GM21423 (cell line): ENCODE results near the gene PCDHGB6.
A peak's percentile ranks its signal among the peaks of the same experiment; 100 is the strongest.
"Not testable (repeated sequence)": the region's sequence is repeated elsewhere in the genome, so short reads cannot be mapped to it uniquely, and the experiment has no call there.

Source experiments
- ATAC-seq: cut with Tn5 transposase; IDR thresholded peaks from one replicate; pipeline ENCODE4 v1.9.1; 2021; ENCODE audit warnings: mild to moderate bottlenecking, moderate library complexity; ENCODE audit not compliant: unreplicated experiment

The PCDHGB6 gene

DNA sequence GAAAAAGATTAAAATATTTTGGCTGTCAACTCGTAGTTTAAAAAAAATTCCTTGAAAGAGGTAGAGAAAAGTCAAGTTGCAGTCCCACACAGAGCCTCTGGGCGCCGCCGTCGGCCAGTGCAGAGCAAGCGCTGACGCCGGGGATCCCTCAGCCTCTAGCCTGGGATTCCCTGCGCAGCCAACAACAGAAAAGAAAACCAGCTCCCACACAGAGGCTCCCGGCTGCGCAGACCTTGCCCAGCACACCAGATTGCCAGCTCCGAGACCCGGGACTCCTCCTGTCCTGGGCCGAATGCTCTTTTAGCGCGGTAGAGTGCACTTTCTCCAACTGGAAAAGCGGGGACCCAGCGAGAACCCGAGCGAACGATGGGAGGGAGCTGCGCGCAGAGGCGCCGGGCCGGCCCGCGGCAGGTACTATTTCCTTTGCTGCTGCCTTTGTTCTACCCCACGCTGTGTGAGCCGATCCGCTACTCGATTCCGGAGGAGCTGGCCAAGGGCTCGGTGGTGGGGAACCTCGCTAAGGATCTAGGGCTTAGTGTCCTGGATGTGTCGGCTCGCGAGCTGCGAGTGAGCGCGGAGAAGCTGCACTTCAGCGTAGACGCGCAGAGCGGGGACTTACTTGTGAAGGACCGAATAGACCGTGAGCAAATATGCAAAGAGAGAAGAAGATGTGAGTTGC, 9.8 kb downstream of the PCDHGB6 start, which contains the start of gene PCDHGB7:
TSS of gene PCDHGB7 (plus strand) at position 184 of the 679 bp plus-strand sequence. CDS start at position 367, 183 bp downstream.
- peak; percentile 75 for ATAC-seq

DNA sequence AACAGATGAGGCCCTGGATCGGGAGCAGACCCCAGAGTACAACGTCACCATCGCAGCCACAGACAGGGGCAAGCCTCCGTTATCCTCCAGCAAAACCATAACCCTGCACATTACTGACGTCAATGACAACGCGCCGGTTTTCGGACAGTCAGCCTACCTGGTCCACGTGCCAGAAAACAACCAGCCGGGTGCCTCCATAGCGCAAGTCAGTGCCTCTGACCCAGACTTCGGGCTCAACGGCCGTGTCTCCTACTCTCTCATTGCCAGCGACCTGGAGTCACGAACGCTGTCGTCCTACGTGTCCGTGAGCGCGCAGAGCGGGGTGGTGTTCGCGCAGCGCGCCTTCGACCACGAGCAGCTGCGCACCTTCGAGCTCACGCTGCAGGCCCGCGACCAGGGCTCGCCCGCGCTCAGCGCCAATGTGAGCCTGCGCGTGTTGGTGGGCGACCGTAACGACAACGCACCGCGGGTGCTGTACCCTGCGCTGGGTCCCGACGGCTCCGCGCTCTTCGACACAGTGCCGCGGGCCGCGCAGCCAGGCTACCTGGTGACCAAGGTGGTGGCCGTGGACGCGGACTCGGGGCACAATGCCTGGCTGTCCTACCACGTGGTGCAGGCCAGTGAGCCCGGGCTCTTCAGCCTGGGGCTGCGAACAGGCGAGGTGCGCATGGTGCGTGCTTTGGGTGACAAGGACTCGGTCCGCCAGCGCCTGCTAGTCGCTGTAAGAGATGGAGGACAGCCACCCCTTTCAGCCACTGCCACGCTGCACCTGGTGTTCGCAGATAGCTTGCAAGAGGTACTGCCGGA, 11.5 kb downstream of the PCDHGB6 start:
- no peak for ATAC-seq

DNA sequence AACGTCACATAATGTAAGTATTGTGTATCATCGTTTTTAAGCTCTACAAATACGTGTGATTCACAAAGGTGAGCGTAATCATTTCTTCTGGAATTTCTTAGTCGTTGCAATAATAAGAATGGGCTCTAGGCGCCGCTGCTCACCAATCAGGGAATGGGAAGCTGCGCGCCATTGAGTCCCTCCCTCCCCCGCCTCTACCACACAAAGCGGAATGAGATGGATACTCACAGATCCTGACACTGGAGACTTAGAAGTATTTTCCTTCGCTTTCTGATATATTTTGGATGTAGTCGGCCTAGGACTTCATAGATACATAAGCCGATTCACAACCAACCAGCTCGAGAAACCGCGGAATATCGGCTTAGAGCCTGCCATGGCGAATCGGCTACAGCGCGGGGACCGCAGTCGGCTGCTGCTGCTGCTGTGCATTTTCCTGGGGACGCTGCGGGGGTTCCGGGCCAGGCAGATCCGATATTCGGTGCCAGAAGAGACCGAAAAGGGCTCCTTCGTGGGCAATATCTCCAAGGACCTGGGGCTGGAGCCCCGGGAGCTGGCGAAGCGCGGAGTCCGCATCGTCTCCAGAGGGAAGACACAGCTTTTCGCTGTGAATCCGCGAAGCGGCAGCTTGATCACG, 13.2 kb downstream of the PCDHGB6 start, which contains the start of gene PCDHGA11:
TSS of gene PCDHGA11 (plus strand) at position 197 of the 634 bp plus-strand sequence. CDS start at position 374, 177 bp downstream.
- no peak for ATAC-seq

DNA sequence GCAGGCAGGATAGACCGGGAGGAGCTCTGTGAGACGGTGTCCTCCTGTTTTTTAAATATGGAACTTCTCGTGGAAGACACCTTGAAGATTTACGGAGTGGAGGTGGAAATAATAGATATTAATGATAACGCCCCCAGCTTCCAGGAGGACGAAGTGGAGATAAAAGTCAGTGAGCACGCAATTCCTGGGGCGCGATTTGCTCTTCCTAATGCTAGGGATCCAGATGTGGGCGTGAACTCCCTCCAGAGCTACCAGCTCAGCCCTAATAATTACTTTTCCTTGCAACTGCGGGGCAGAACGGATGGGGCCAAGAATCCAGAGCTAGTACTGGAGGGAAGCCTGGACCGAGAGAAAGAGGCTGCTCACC, 13.7 kb downstream of the PCDHGB6 start:
- ATAC-seq = no peak

DNA sequence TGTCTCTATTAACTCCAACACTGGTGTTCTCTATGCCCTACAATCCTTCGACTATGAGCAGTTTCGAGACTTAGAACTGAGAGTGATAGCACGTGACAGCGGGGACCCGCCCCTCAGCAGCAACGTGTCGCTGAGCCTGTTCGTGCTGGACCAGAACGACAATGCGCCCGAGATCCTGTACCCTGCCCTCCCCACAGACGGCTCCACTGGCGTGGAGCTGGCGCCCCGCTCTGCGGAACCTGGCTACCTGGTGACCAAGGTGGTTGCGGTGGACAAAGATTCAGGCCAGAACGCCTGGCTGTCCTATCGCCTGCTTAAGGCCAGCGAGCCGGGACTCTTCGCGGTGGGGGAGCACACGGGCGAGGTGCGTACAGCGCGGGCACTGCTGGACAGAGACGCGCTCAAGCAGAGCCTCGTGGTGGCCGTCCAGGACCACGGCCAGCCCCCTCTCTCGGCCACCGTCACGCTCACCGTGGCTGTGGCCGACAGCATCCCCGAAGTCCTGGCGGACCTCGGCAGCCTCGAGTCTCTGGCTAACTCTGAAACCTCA, 15.0 kb downstream of the PCDHGB6 start:
- no peak for ATAC-seq

DNA sequence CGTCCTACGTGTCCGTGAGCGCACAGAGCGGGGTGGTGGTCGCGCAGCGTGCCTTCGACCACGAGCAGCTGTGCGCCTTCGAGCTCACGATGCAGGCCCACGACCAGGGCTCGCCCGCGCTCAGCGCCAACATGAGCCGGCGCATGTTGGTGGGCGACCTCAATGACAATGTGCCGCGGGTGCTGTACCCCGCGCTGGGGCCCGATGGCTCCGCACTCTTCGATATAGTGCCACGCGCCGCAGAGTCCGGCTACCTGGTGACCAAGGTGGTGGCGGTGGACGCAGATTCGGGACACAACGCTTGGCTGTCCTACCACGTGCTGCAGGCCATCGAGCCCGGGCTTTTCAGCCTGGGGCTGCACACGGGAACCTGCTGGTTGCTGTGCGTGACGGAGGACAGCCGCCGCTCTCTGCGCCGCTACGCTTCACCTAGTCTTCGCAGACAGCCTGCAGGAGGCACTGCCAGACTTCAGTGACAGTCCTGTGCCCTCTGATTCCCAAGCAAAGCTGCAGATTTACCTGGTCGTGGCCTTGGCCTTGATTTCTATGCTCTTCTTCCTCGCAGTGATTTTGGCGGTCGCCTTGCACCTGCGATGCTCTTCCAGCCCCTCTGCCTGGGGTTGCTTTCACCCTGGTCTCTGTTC, 20.1 kb downstream of the PCDHGB6 start:
- no peak for ATAC-seq

DNA sequence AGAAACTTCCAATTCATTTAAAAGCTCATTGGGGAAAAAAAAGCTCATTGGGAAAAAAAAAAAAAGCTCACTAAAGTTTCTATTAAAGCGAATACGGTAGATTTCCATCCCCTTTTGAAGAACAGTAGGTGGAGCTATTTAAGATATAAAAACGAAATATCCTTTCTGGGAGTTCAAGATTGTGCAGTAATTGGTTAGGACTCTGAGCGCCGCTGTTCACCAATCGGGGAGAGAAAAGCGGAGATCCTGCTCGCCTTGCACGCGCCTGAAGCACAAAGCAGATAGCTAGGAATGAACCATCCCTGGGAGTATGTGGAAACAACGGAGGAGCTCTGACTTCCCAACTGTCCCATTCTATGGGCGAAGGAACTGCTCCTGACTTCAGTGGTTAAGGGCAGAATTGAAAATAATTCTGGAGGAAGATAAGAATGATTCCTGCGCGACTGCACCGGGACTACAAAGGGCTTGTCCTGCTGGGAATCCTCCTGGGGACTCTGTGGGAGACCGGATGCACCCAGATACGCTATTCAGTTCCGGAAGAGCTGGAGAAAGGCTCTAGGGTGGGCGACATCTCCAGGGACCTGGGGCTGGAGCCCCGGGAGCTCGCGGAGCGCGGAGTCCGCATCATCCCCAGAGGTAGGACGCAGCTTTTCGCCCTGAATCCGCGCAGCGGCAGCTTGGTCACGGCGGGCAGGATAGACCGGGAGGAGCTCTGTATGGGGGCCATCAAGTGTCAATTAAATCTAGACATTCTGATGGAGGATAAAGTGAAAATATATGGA, 22.7 kb downstream of the PCDHGB6 start, which contains the start of gene PCDHGA12:
TSS of gene PCDHGA12 (plus strand) at position 176 of the 782 bp plus-strand sequence. CDS start at position 429, 253 bp downstream.
- peak; percentile 86 for ATAC-seq

DNA sequence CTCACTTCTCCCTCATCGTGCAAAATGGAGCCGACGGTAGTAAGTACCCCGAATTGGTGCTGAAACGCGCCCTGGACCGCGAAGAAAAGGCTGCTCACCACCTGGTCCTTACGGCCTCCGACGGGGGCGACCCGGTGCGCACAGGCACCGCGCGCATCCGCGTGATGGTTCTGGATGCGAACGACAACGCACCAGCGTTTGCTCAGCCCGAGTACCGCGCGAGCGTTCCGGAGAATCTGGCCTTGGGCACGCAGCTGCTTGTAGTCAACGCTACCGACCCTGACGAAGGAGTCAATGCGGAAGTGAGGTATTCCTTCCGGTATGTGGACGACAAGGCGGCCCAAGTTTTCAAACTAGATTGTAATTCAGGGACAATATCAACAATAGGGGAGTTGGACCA, 23.5 kb downstream of the PCDHGB6 start:
- ATAC-seq = no peak

DNA sequence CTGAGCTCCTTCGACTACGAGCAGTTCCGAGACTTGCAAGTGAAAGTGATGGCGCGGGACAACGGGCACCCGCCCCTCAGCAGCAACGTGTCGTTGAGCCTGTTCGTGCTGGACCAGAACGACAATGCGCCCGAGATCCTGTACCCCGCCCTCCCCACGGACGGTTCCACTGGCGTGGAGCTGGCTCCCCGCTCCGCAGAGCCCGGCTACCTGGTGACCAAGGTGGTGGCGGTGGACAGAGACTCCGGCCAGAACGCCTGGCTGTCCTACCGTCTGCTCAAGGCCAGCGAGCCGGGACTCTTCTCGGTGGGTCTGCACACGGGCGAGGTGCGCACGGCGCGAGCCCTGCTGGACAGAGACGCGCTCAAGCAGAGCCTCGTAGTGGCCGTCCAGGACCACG, 24.5 kb downstream of the PCDHGB6 start:
- ATAC-seq = not testable (repeated sequence)

DNA sequence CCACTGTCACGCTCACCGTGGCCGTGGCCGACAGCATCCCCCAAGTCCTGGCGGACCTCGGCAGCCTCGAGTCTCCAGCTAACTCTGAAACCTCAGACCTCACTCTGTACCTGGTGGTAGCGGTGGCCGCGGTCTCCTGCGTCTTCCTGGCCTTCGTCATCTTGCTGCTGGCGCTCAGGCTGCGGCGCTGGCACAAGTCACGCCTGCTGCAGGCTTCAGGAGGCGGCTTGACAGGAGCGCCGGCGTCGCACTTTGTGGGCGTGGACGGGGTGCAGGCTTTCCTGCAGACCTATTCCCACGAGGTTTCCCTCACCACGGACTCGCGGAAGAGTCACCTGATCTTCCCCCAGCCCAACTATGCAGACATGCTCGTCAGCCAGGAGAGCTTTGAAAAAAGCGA, 24.9 kb downstream of the PCDHGB6 start:
- not testable (repeated sequence) for ATAC-seq

DNA sequence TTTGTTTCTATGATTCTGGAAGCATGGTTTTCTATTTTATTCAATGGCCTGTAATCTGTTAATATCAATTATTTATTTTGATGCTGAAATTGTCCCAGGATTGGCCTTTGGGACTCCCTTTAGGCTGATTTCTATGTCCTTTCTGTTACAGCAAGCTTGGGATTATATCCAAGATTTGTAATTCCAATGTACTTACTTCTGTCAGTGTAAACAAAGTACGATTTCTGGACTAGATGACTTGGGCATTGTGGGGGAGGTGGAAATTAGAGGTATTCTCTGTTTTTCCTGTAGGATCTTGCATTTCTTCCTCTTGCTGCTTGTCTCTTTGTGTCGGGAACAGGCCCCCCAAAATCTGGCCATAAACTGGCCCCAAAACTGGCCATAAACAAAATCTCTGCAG, 26.2 kb downstream of the PCDHGB6 start:
- ATAC-seq = no peak

DNA sequence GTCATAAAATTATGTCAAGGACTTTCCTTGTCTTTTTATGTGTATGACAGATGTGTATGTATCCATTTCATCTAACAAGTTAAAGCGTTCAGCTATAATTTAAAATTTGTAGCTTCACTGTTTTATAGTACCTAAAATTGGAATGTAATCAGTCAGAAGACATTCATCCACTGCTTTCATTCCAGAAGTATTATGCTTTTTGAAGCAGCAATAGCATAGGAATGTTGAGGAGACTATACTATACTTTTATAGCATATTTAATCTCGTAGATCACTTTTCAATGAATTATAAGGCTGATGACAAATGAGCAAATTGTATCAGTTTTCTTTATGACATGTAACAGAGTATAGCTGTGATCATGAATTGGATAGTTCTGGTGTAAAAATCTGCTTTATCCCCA, 29.4 kb downstream of the PCDHGB6 start:
- ATAC-seq = no peak

DNA sequence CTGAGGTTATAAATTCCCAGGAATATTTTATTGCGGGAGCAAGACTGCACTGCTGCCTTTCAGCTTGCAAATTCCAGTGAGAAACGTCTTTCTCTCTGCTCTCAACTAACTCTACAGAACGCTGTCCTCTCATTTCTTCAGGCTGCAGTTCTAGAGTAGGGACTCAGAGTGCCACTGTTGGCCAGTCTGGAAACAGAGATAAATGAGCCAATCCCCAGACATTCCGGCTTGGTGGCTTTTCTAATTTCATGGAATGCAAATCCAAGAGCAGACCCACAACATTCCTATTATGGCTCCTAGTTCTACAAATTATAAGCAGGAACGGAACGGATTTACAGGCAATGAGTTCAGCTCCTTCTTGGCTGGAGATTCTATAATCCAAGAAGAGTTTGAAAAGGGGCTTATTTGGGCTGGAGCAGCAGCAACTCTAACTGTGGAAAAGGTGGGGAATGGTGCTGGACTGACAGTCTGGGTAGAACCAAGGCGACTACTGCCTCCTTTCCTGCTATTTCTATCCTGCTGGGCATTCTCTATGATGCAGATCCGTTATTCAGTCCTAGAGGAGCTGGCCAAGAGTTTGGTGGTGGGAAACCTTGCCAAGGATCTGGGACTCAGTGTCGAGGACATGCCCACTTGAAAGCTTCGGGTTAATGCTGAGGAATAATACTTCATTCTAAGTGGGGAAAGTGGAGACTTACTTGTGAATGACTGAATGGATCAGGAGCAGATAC, 31.8 kb downstream of the PCDHGB6 start:
- no peak for ATAC-seq

DNA sequence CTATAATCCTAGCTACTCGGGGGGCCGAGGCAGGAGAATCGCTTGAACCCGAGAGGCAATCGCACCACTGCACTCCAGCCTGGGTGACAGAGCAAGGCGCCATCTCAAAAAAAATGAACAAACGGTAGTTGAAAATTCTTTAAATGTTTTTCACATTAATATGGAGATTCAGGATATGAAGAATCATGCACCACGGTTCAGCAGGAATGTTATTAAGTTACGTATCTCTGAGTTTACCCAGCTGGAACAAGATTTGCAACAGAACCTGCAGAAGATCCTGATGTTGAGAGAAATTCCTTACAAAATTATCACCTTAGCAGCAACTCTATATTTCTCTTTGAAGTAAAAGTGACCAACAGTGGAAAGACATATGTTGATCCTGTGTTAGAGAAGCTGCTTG, 32.5 kb downstream of the PCDHGB6 start:
- ATAC-seq = no peak

DNA sequence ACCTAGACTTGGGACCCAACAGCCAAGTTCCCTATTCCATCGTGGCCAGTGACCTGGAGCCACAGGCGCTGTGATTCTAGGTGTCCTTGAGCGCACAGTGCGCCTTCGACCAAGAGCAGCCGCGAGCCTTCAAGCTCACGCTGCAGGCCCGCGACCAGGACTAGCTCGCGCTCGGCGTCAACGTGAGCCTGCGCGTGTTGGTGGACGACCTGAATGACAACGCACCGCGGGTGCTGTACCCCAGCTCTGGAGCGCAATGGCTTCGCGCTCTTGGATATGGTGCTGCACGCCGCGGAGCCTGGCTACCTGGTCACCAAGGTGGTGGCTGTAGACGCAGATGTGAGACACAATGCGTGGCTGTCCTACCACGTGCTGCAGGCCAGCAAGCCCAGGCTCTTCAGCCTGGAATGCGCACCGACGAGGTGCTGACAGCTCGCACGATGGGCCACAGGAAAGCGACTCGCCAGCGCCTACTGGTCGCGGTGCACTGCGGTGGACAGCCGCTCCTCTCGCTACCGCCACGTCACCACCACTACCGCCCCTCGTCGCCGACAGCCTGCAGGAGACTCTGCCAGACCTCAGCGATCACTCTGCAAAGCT, 33.9 kb downstream of the PCDHGB6 start:
- ATAC-seq = no peak
